Forelimb muscle (tissue), 1 donor: ENCODE measurements around the gene SRCIN1. TPM values are rescaled to one million over a fixed set of nuclear protein-coding genes. Genes with fewer than 3 reads are reported as not detected.
"Not testable (repeated sequence)": the region's sequence is repeated elsewhere in the genome, so short reads cannot be mapped to it uniquely, and the experiment has no call there.

Experiments used
- DNase-seq: peaks from one replicate; pipeline ENCODE4 v3.0.0-alpha.2; 2013; ENCODE audit warnings: low read depth
- polyA plus RNA-seq: library from polyadenylated mRNA; unstranded; fragments of 120-200 nt; gene quantifications from one replicate; pipeline ENCODE4 v1.2.1, GENCODE V29; 2013; ENCODE audit not compliant: insufficient read length

The SRCIN1 gene
- polyA plus RNA-seq, 1 donor, result 0.96 TPM

- DNase-seq, result no peak
Observed at GRCh38 chr17:38485146-38485468, 120.6 kb downstream of the SRCIN1 start.

GRCh38 chr17:38484242-38485145 lies 121.3 kb downstream of the SRCIN1 start:
- DNase-seq, result not testable (repeated sequence)

GRCh38 chr17:38482700-38483043 lies 123.1 kb downstream of the SRCIN1 start:
- not testable (repeated sequence) for DNase-seq

- not testable (repeated sequence) for DNase-seq
Observed at GRCh38 chr17:38482039-38482699, 123.6 kb downstream of the SRCIN1 start.

Other genes with a start within 250 kb of the SRCIN1 start
- 25.1 TPM for gene ARHGAP23, start 177.5 kb downstream of the SRCIN1 start, polyA plus RNA-seq
- gene EPOP, start 69.0 kb upstream of the SRCIN1 start, polyA plus RNA-seq, result 0.51 TPM
- 74.0 TPM for gene MLLT6, start 99.3 kb upstream of the SRCIN1 start, polyA plus RNA-seq
- gene CISD3, start 124.4 kb upstream of the SRCIN1 start, polyA plus RNA-seq, result 16.9 TPM
- gene PCGF2, start 142.4 kb upstream of the SRCIN1 start, polyA plus RNA-seq, result 30.6 TPM
- 73.3 TPM for gene PSMB3, start 146.8 kb upstream of the SRCIN1 start, polyA plus RNA-seq
- 65.2 TPM for gene PIP4K2B, start 193.6 kb upstream of the SRCIN1 start, polyA plus RNA-seq
- gene CWC25, start 219.4 kb upstream of the SRCIN1 start, polyA plus RNA-seq, result 13.9 TPM
- 3,022 TPM for gene RPL23, start 247.8 kb upstream of the SRCIN1 start, polyA plus RNA-seq